GM21367 (cell line): ENCODE measurements around the gene RIN3.

Experiments
- ATAC-seq: cut with Tn5 transposase; IDR thresholded peaks from one replicate; pipeline ENCODE4 v1.9.1; 2021; ENCODE audit not compliant: unreplicated experiment

RIN3 gene

DNA sequence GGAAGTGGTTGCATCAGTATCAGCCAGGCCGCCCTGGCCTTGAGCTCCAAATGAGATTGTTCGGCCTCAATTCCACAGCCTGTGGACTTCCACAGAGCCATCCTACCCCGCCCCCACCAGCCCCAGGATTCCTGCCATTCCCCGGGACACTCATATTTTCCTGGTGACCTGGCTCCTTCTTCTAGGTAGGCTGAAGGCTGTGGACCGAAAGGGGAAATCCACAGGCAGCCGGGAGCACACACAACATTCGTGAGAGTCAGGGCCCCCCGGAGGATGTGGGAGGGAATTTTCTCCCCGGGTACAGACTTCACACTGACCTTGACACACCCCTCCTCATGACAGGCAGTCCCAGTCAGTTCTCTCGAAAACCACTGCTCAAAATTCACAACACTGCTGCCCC, 39.9 kb downstream of the RIN3 start:
- no peak for ATAC-seq

DNA sequence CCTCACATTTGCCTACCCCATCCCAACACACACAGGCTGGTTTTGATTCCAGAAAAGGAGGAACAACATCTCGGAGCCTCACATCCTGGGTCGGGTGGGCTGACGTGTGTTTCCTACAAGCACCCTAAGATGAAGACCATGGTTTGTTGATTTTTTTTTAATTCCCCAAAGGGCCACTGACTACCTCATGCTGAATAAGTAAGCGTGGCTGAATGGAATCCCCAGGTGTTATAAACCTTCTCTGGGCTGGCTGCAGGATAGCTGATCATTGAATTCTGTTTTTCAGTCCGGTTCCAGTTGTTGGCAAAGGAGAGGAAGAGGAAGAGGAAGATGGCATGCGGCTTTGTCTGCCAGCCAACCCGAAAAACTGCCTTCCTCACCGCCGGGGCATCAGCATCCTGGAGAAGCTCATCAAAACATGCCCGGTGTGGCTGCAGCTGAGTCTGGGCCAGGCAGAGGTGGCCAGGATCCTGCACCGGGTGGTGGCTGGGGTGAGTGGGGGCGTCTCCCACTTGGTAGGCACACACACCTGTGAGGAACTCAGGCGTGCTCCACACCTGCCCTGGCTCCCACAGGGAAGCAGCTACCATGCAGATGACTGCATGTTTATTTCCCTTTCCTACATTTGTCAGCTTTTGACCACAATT, 42.0 kb downstream of the RIN3 start:
- no peak for ATAC-seq

DNA sequence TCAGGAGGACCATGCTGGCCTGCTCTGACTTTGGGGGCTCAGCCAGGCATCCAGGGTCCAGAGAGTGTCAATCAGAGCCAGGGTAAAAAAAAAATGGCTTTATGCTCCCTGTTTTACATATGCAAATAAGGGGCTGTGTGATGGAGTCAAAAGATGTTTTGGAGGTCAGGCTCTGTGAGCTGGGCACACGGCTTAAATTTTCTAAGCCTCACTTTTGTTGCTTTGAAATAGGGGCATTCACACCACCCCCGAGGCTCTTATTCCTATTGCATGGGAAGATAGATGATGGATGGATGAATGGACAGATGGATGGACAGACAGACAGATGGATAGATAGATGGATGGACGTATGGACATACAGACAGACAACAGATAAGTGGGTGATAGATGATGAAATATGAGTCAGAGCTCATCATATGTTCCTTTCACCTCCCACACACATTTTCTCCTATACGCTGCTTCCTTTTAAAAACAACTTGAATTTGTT, 42.7 kb downstream of the RIN3 start:
- ATAC-seq = no peak

DNA sequence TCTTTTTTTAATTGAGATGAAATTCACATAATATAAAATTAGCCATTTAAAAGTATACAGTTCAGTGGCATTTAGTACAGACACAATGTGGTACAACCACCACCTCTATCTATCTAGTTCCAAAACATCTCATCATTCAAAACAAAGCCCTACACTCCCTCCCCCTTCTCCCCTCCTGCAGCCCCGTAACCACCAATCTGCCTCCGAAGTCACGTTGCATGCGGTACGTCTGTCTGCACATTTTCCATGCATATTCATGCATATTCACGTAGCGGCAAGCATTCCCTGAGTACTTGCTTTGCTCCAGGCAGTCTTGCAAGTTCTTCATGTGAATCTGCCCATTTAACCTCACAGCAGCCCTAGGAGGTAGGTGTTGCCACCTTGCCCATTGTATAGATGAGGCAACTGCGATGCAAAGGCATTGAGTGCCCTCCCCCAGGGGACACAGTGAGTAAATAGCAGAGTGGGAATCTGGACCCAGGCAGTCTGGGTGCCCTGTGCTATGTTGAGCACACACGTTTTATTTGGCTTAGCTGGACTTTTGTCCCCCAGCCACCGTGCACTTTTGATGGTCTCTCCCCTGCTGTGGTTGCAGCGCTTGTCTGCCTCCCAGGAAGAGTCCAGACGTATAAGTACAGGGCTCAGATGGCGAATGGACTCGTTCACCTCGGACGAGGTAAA, 43.4 kb downstream of the RIN3 start:
- no peak for ATAC-seq

DNA sequence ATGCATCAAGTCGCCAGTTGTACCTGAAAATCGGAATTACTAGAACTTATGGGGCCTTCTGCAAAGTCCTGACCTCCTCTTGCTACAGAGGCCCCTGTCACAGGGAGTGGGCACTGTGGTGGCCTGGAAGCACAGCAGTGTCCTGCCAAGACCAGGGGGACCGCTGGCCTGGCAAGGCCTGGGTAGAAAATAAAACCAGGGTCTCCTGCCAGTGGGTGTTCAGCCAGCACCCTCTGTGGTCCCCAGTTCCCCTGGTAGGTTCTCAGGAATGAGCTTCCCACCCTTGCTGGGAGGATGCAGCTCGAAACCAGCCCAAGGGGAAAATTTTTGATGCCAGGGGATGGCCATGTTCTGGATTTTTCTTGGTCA, 43.9 kb downstream of the RIN3 start:
- ATAC-seq = no peak

DNA sequence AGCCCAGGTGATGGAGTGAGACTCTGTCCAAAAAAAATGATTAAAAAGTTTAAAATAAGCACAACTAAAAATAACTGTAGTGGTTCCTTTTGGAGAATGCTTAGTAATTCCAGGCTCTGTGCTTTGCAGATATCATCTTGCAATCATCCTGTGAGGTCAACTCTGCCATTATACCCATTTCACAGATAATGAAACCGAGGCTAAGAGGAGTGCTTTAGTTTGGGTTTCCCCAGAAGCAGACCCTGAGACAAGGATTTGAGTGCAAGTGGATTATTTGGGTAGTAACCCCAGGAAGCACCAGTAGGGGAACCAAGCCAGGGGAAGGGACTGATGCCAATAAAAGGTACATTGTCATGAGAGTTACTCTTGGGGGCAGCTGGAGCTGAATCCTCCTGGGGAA, 44.7 kb downstream of the RIN3 start:
- ATAC-seq = no peak

DNA sequence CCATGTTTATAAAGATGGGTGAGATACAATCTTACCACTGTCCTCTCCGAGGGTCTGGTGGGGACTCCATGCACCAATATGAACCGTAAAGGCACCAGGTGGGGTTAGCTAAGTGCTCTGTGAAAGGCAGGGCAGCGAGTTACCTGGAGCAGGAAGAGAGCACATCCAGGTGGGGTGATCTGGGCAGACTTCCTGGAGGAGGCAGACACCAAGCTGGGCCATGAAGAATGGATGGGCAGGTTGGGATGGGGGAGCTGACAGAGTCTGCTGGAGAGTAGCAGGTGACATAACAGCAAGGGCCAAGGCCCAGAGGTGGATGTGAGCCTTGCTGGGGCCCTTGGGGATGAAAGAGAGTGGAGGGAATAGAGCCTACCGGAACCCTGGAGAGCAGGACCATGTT, 45.9 kb downstream of the RIN3 start:
- no peak for ATAC-seq

DNA sequence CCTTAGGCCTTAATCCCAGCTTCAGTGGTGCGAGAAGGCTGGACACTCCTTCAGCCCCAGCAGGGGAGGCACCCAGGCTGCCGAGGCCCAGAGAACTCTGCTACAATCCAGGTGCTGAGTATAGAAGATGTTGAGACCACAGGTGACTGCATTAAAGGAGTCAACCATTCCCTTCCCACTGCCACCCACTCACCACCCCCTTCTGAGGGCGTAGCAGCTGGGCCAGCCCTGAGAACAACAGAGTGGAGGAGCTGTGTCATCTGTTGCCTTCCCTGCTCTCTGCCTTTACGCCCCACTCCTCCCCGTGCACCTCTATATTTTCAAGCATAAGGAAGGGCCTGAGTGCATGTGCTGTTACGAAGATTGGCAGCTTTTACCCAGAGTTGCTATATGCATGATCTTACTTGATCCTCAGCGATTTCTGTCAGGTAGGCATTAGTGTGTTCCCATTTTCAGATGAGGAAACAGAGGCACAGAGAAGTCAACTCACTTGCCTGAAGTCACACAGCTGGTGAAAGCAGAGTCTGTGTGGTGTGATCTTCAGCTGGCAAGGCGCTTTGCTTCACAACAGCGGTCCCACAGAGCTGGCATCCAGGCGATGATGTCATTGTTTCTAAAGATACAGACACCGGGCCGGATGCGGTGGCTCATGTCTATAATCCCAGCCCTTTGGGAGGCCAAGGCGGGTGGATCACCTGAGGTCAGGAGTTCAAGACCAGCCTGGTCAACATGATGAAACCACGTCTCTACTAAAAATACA, 46.7 kb downstream of the RIN3 start:
- no peak for ATAC-seq

DNA sequence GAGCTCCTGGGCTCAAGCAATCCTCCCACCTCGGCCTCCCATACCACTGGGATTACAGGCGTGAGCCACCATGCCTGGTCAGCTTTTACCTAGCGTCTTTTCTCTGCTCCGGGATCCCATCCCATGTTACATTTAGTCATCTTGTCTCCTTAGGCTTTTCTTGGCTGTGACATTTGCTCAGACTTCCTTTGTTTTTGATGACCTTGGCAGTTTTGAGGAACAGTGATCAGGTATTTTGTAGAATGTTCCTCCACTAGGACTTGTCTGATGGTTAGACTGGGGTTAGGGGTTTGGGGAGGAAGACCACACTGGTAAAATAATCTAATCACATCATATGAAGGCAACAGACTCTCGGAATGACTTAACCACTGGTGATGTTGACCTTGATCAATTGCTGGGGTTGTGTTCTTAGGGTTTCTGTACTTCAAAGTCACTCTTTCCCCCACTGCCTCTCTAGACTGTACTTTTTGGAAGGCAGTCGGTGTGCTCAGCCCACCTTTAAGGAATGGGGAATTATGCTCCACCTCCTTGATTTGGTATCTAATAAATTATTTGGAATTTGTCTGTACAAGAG, 48.4 kb downstream of the RIN3 start:
- ATAC-seq = no peak

DNA sequence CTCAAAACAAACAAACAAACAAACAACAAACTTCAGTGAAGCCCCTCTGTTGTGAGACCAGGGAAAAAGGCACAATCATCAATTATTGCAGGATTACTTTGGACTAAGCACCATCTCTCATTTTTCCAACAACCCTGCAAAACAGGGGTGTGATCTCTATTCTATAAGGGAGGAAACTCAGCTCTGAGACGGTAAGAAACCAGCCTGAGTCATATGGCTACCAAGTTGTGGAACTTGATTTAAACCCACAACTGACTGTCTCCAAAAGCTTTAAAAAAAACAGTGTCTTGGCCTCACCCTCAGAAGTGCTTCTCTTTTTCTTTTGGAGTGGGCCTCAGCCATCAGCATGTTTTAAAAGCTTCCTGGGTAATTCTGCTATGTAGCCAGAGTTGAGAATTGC, 49.8 kb downstream of the RIN3 start:
- peak; percentile 87 for ATAC-seq

DNA sequence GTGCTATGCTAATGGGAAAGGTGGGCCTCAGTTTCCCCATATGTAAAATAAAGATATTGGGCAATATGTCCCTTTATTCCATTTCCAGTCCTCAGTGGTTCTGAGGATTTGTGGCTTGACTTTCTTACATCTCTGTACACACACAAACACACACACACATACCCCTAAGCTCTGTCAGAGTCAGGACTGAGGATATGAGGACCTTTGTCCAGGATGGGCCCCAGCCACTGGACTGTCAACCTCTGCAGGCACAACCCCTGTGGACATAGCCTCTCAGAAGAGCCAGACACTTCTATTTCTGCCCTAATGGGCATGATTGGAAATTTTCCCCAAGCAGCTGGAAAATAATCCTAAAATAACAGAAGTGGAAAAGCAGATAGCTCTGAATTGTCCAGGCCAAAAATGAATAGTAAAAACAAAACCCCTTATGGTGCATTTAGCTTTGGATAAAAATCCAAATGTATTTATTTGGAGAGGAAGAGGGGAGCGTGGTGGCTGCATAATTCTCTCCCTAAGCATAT, 50.2 kb downstream of the RIN3 start:
- ATAC-seq = no peak

DNA sequence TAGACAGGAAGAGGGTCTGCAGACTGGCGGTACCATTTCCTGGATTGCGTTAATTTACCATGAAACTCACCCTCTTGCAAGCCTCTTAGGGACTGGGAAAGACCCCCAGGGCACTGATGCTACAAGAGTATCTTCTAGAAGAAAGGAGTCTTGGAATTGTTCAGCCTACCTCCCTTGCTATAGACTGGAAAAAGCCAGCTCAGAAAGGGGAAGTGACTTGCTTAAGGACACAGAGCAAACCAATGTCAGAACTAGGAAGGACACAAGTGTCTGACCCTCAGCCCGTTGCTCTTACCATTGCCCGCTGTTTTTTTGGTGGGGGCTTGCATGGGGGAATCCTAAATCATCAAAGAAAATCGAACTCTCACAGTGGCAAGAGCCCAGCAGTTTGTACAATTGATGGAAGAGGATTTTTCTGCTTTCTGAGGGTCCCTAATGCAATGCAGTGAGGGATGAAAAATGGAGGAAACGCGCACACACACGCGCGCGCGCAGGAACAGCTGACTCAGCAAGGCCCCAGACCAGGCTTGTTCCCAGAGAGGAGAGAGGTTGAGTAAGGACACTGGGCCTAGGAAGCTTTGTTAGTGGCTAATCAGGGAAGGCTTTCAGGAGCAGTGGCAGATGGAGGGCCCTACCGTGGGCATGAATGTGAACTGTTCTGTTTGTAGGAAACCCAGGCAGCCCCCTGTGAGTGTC, 50.9 kb downstream of the RIN3 start:
- ATAC-seq = no peak

DNA sequence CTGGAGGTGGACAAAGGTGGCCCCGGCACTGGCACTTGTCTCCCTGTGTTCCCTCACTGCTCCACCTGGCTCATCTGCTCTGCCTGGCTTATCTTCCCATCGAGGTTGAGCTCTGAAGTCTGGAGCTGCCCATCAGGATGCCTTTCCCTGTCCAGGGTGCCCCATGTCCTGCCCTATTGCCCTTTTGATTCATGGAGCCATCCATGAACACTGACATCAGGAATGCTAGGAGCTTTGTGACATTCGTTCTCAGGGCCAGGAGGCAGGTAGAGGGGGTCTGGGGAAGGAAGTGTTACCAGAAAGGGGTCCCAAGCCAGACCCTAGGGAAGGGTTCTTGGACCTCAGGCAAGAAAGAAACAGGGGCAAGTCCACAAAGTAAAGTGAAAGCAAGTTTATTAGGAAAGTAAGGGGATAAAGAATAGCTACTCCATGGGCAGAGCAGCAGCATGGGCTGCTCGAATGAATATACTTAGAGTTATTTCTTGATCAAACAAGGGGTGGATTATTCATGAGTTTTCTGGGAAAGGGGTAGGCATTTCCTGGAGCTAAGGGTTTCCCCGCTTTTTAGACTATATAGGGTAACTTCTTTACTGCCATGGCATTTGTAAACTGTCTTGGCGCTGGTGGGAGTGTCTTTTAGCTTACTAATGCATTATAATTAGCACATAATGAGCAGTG, 51.6 kb downstream of the RIN3 start:
- no peak for ATAC-seq

DNA sequence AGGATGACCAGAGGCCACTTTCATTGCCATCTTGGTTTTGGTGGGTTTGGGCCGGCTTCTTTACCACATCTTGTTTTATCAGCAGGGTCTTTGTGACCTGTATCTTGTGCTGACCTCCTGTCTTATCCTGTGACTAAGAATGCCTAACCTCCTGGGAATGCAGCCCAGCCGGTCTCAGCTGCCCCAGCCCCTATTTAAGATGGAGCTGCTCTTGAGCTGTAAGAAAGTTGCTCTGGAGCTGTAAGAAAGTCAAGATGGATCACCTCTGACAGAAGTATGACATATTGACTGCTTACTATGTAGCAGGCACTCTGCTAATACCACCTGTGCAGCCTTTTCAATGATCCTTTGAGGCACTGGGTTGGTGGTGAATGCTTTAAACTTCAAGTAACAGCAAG, 52.1 kb downstream of the RIN3 start:
- no peak for ATAC-seq

DNA sequence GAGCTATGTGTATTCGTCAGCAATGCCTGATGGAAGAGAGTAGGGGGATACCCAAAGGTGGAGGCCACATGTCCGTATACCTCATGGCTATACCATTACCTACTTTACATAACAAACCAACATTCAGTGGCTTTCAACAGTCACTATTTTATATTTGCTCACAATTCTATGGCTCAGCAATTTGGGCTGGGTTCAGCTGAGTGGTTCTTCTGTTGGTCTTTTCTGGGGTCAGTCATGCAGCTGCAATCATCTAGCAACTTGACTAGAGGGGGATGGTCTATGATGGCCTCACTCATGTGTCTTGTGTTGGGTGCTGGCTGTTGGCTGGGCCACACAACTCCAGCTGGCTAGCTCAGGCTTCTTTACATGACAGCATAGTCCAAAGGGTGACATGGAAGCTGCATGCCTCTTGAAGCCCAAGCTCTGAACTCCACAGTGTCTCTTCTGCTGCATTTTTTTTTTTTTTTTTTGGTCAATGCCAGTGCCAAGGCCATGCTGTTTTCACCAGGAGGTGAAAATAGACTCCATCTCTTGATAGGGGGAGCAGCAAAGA, 53.7 kb downstream of the RIN3 start:
- ATAC-seq = no peak

DNA sequence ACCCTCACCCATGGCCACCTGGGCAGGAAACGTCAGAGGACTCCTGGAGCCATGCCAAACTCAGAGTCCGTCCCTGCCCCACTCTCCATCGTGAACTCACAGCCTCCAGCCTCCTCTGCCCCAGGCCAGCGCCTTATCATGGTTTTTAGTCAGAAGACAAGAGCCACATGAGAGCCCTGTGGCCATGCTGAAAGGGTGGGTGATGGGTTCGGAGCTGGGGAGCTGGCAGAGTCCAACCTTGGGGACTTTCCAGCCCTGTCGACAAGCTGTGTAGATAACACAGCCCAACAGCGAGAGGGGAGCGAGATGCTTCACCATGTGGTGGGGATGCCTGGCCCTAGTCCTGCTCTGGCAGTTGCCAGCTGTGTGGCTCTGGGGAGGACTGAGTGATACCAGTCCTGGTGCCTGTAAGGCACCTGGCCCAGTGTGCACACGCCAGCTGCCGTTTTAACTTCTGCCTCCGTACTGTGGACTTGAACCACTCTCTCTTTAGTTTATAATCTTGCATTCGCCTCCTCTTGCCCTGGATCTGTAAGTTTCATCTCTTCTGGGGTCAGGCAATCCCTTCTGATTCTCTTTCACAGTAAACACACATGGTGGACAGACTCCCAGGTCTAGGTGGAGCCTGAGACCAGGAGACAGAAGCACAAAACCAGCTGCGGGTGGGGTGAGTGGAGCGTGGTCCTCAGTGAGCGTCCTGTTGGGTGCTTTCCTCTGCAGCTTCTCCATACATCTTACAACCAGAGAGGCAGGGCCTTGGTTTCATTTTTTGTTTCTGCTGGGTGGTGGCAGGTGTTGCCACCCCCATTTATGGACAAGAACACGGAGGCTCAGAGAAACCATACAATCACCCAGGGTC, 55.3 kb downstream of the RIN3 start:
- peak; percentile 68 for ATAC-seq

DNA sequence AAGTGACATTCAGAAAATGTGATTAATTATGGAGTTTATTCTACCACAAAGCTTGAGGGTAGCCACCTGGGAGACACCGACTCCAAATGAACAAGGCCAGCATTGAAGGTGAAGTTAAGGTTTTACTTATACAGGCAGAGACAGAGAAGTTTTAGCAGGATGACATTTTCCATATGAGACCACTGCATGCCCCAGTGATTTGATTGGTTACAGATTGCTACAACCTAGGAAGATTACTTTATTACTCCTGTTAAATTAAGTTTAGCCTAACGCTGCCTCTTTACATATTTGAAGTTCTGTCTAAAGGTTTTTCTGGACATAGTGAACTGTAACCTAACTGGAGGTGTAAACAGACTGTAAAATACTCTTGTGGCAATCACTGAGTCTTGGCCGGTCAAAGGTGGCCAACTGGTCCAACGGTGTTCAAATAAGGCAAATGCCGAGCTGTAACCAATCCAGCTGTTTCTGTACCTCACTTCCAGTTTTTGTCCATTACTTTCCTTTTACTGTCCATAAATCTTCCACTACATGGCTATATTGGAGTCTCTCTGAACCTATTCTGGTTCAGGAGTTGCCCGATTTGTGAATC, 57.2 kb downstream of the RIN3 start:
- ATAC-seq = no peak

DNA sequence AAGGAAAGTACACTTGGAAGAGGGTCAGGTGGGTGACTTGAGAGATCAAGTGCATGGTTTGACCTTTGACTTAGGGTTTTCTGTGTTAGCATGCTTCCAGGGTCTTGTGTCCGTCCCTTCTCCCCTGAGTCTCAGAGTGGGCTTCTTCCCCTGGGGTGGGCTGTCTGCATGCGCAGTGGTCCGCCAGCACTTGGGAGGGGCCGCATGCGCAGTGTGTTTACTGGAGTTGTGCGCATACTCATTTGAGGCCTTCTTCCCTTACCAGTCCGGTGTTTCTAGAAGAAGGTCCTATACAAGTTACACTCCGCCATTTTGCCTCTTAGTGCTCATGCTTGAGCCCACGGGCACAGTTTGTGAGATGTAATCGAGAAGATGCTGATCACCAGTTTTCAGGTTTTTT, 58.5 kb downstream of the RIN3 start:
- ATAC-seq = no peak
